Endodermal cell (in vitro differentiated cells): Measurements from ENCODE around the gene PLA2G2C. TPM values are rescaled to one million over a fixed set of nuclear protein-coding genes. Genes with fewer than 3 reads are reported as not detected.

ENCODE experiments used
- DNase-seq: peaks from one replicate; pipeline ENCODE4 v3.0.0-alpha.2; 2017
- H3K27ac ChIP-seq: 2 replicates; pipeline ENCODE4 v1.5.1; 2013; ENCODE audit warnings: mild to moderate bottlenecking, low read depth, low read length, moderate library complexity
- H3K27me3 ChIP-seq: 2 replicates; pipeline ENCODE4 v1.6.1; 2013; ENCODE audit warnings: mild to moderate bottlenecking, low read length, moderate library complexity; ENCODE audit not compliant: insufficient read depth, control insufficient read depth, poor library complexity, severe bottlenecking
- H3K36me3 ChIP-seq: 2 replicates; pipeline ENCODE4 v1.7.0; 2013; ENCODE audit warnings: mild to moderate bottlenecking, low read length, moderate library complexity; ENCODE audit not compliant: control insufficient read depth, insufficient read depth
- H3K4me1 ChIP-seq: one replicate; pipeline ENCODE4 v1.7.0; 2013; ENCODE audit warnings: low read length; ENCODE audit not compliant: control insufficient read depth, insufficient read depth
- H3K4me3 ChIP-seq: 2 replicates; pipeline ENCODE4 v1.5.1; 2013; ENCODE audit warnings: mild to moderate bottlenecking, low read length, moderate library complexity
- H3K9ac ChIP-seq: 2 replicates; pipeline ENCODE4 v1.6.1; 2013; ENCODE audit warnings: mild to moderate bottlenecking, low read length, moderate library complexity; ENCODE audit not compliant: poor library complexity, severe bottlenecking; ENCODE audit errors: extremely low read depth
- H3K9me3 ChIP-seq: 2 replicates; pipeline ENCODE4 v1.6.1; 2013; ENCODE audit warnings: mild to moderate bottlenecking, low read length, moderate library complexity; ENCODE audit not compliant: control insufficient read depth
- H3K27ac Mint-ChIP-seq: 2 replicates; pipeline ENCODE4 v1.8.0; 2020; ENCODE audit warnings: mixed read lengths
- H3K27me3 Mint-ChIP-seq: 2 replicates; pipeline ENCODE4 v1.8.0; 2021; ENCODE audit warnings: mild to moderate bottlenecking, mixed read lengths; ENCODE audit not compliant: insufficient read depth
- H3K36me3 Mint-ChIP-seq: 2 replicates; pipeline ENCODE4 v1.8.0; 2020; ENCODE audit warnings: low read depth, mixed read lengths
- H3K4me1 Mint-ChIP-seq: 2 replicates; pipeline ENCODE4 v1.8.0; 2020; ENCODE audit warnings: mixed read lengths
- H3K4me3 Mint-ChIP-seq: 2 replicates; pipeline ENCODE4 v1.8.0; 2020; ENCODE audit warnings: mild to moderate bottlenecking, moderate library complexity, mixed read lengths
- H3K9me3 Mint-ChIP-seq: 2 replicates; pipeline ENCODE4 v1.8.0; 2020; ENCODE audit warnings: mild to moderate bottlenecking, mixed read lengths
- CTCF ChIP-seq: fragments of 200-600 bp; sonication (generic); conservative IDR thresholded peaks from 2 replicates; pipeline ENCODE4 v1.5.0; 2021; ENCODE audit warnings: antibody characterized with exemption, mild to moderate bottlenecking
- WGBS, 2 experiments: methylation state at CpG; one replicate each; pipeline versions ENCODE4 v1.1.5 to v1.1.7; 2013; ENCODE audit warnings: missing lambda C conversion rate in 2 of 2, mixed read lengths in 1 of 2; ENCODE audit not compliant: insufficient coverage in 1 of 2, insufficient read length in 1 of 2; 5-methylcytosine and 5-hydroxymethylcytosine counted together
- total RNA-seq, 2 donors: library from RNA; stranded (reverse); fragmentation: NEBNext Ultra II Directional in 1 of 2; extraction: Animal tissue kit (Norgen Biotek cat#: 25700) in 1 of 2; gene quantifications; 2 replicates in 1 of 2; 3 replicates in 1 of 2; pipeline ENCODE4 v1.2.1, GENCODE V29; 2021

The PLA2G2C gene
- total RNA-seq, 2 donors from 2014 or later = not detected

GRCh38 chr1:20211511-20211931 lies 25.2 kb upstream of the PLA2G2C start:
- DNase-seq = no peak
- Mint-ChIP-seq H3K27me3 (peaks cover 24% of the 10 kb centered on the region), H3K36me3 (no peaks in the 10 kb centered on the region), H3K4me1 (peaks cover 5% of the 10 kb centered on the region), H3K4me3 (no peak overlapping the region), H3K9me3 (peaks cover 7% of the 10 kb centered on the region), H3K27ac (no peak overlapping the region)
- H3K9ac ChIP-seq = no peak overlapping the region
- H3K27me3 ChIP-seq = peaks cover 30% of the 10 kb centered on the region
- no peak overlapping the region for H3K27ac ChIP-seq
- H3K4me3 ChIP-seq = no peak overlapping the region
- H3K36me3 ChIP-seq = no peaks in the 10 kb centered on the region
- H3K9me3 ChIP-seq = no peaks in the 10 kb centered on the region
- no peaks in the 10 kb centered on the region for H3K4me1 ChIP-seq
- WGBS, 2 experiments = 73 to 96% methylated on average over 3 to 4 of the region's 4 CpGs
- TF ChIP-seq CTCF = no peak

GRCh38 chr1:20210736-20211460 lies 24.6 kb upstream of the PLA2G2C start:
- H3K27me3 Mint-ChIP-seq = peaks cover 24% of the 10 kb centered on the region
- H3K9me3 Mint-ChIP-seq = peaks cover under 1% of the 10 kb centered on the region
- Histone ChIP-seq H3K4me3 (no peak overlapping the region), H3K9ac (no peak overlapping the region), H3K36me3 (no peaks in the 10 kb centered on the region), H3K27ac (no peak overlapping the region), H3K4me1 (no peaks in the 10 kb centered on the region), H3K27me3 (peaks cover 30% of the 10 kb centered on the region), H3K9me3 (no peaks in the 10 kb centered on the region)
- peaks cover 5% of the 10 kb centered on the region for H3K4me1 Mint-ChIP-seq
- WGBS, 2 experiments = 93 to 98% methylated on average over 8 to 10 of the region's 10 CpGs
- H3K36me3 Mint-ChIP-seq = no peaks in the 10 kb centered on the region
- DNase-seq = no peak
- TF ChIP-seq CTCF = no peak
- H3K27ac Mint-ChIP-seq = no peak overlapping the region
- no peak overlapping the region for H3K4me3 Mint-ChIP-seq

GRCh38 chr1:20209471-20209870 lies 23.2 kb upstream of the PLA2G2C start:
- 79 to 86% methylated on average over 4 of the region's 4 CpGs for WGBS, 2 experiments
- TF ChIP-seq CTCF = no peak
- no peak overlapping the region for H3K4me3 ChIP-seq
- Mint-ChIP-seq H3K27ac (no peak overlapping the region), H3K9me3 (no peaks in the 10 kb centered on the region), H3K27me3 (peaks cover 15% of the 10 kb centered on the region), H3K36me3 (no peaks in the 10 kb centered on the region), H3K4me1 (peaks cover 5% of the 10 kb centered on the region), H3K4me3 (no peak overlapping the region)
- no peak overlapping the region for H3K9ac ChIP-seq
- H3K36me3 ChIP-seq = no peaks in the 10 kb centered on the region
- DNase-seq = no peak
- H3K27me3 ChIP-seq = peaks cover 21% of the 10 kb centered on the region
- H3K4me1 ChIP-seq = no peaks in the 10 kb centered on the region
- no peaks in the 10 kb centered on the region for H3K9me3 ChIP-seq
- no peak overlapping the region for H3K27ac ChIP-seq
